Ishikawa (cell line): ENCODE measurements around the gene CXADR.

Source experiments
- CEBPB ChIP-seq: IDR thresholded peaks from 2 replicates; pipeline ENCODE4 v1.6.1; 2012
- CREB1 ChIP-seq: IDR thresholded peaks from 2 replicates; pipeline ENCODE4 v1.6.1; 2012; ENCODE audit warnings: low read depth
- EGR1 ChIP-seq: IDR thresholded peaks from 2 replicates; pipeline ENCODE4 v1.6.1; 2012
- EP300 ChIP-seq: IDR thresholded peaks from 2 replicates; pipeline ENCODE4 v1.6.1; 2012; ENCODE audit warnings: borderline replicate concordance
- FOXM1 ChIP-seq: IDR thresholded peaks from 2 replicates; pipeline ENCODE4 v1.6.1; 2012; ENCODE audit warnings: low read depth, borderline replicate concordance
- NFIC ChIP-seq: IDR thresholded peaks from 2 replicates; pipeline ENCODE4 v1.6.1; 2012
- RAD21 ChIP-seq: IDR thresholded peaks from 2 replicates; pipeline ENCODE4 v1.6.1; 2012; ENCODE audit warnings: low read depth
- TAF1 ChIP-seq: IDR thresholded peaks from 2 replicates; pipeline ENCODE4 v1.6.1; 2012; ENCODE audit warnings: low read depth, mild to moderate bottlenecking
- TCF12 ChIP-seq: IDR thresholded peaks from 2 replicates; pipeline ENCODE4 v1.6.1; 2012; ENCODE audit warnings: low read depth
- TEAD4 ChIP-seq: IDR thresholded peaks from 2 replicates; pipeline ENCODE4 v1.6.1; 2012
- YY1 ChIP-seq: IDR thresholded peaks from 2 replicates; pipeline ENCODE4 v1.6.1; 2012; ENCODE audit warnings: low read depth
- ZBTB7A ChIP-seq: IDR thresholded peaks from 2 replicates; pipeline ENCODE4 v1.6.1; 2012; ENCODE audit warnings: low read depth
- TF ChIP-seq, protein P1 (sequence below): IDR thresholded peaks from 2 replicates; pipeline ENCODE4 v1.6.1; 2012; ENCODE audit warnings: low read depth, mild to moderate bottlenecking
- TF ChIP-seq, protein P2 (sequence below): IDR thresholded peaks from 2 replicates; pipeline ENCODE4 v1.6.1; 2012
- TF ChIP-seq, protein P3 (sequence below): IDR thresholded peaks from 2 replicates; pipeline ENCODE4 v1.6.1; 2012

Gene CXADR

DNA sequence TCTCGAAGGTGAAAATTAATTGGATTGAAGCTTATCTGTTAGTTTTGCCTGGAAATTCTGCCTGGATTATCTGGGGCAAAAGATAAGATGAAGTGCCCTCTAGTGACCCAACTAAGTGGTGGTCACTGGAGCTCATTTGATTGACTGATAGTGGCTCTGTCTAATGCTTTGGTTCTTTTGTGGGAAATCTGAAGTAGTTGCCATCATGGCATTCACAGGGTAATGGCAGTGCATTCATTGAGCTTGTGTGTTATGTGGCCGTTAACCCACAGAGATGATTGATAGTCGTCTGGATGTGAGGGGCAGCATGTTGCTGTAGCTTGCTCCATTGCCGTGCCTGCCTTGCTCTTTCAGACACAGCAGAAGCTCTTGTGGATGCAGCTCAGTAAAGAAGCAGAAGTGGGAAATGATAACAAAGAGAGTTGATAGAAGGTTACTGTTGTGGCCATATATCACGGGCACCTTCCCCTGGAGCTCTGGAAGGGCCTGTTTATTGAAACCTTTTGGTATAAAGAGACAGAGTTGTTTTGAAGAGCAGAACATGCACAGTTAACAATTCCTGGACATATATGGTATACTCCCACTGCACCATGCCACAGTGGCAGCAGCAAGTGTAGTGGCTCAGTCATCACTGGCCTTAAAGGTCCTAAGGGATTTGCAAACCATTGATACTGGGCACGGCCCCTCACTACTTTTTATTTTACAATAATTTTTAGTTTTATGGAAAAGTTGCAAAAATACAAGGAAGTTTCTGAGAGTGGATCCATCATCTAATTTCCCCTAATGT, 42.0 kb downstream of the CXADR start:
- TF ChIP-seq RAD21 (peak; percentile 52), YY1 (no peak)

- TF ChIP-seq CREB1 (no peak), TCF12 (no peak), ZBTB7A (no peak), TEAD4 (no peak), NFIC (no peak), EGR1 (no peak), FOXM1 (no peak), YY1 (no peak), RAD21 (no peak), TAF1 (no peak), EP300 (no peak), CEBPB (no peak)
- TF ChIP-seq, protein P1, sequence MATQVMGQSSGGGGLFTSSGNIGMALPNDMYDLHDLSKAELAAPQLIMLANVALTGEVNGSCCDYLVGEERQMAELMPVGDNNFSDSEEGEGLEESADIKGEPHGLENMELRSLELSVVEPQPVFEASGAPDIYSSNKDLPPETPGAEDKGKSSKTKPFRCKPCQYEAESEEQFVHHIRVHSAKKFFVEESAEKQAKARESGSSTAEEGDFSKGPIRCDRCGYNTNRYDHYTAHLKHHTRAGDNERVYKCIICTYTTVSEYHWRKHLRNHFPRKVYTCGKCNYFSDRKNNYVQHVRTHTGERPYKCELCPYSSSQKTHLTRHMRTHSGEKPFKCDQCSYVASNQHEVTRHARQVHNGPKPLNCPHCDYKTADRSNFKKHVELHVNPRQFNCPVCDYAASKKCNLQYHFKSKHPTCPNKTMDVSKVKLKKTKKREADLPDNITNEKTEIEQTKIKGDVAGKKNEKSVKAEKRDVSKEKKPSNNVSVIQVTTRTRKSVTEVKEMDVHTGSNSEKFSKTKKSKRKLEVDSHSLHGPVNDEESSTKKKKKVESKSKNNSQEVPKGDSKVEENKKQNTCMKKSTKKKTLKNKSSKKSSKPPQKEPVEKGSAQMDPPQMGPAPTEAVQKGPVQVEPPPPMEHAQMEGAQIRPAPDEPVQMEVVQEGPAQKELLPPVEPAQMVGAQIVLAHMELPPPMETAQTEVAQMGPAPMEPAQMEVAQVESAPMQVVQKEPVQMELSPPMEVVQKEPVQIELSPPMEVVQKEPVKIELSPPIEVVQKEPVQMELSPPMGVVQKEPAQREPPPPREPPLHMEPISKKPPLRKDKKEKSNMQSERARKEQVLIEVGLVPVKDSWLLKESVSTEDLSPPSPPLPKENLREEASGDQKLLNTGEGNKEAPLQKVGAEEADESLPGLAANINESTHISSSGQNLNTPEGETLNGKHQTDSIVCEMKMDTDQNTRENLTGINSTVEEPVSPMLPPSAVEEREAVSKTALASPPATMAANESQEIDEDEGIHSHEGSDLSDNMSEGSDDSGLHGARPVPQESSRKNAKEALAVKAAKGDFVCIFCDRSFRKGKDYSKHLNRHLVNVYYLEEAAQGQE, result no peak
- TF ChIP-seq, protein P2, sequence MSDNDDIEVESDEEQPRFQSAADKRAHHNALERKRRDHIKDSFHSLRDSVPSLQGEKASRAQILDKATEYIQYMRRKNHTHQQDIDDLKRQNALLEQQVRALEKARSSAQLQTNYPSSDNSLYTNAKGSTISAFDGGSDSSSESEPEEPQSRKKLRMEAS, result no peak
- TF ChIP-seq, protein P3, sequence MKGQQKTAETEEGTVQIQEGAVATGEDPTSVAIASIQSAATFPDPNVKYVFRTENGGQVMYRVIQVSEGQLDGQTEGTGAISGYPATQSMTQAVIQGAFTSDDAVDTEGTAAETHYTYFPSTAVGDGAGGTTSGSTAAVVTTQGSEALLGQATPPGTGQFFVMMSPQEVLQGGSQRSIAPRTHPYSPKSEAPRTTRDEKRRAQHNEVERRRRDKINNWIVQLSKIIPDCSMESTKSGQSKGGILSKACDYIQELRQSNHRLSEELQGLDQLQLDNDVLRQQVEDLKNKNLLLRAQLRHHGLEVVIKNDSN, result no peak
Measured at GRCh38 chr21:17560377-17561025, 47.7 kb downstream of the CXADR start.

- TF ChIP-seq CEBPB (no peak), RAD21 (no peak), TEAD4 (no peak), FOXM1 (no peak), TCF12 (no peak)
- TF ChIP-seq, protein P3, result no peak
Measured at GRCh38 chr21:17570786-17571185, 57.9 kb downstream of the CXADR start.

GRCh38 chr21:17572431-17572830, 59.6 kb downstream of the CXADR start:
- TF ChIP-seq, protein P3, result no peak
- TF ChIP-seq YY1, result no peak
- no peak for TF ChIP-seq TAF1
- TF ChIP-seq ZBTB7A, result no peak
- TF ChIP-seq EGR1, result no peak
- TF ChIP-seq RAD21, result no peak

DNA sequence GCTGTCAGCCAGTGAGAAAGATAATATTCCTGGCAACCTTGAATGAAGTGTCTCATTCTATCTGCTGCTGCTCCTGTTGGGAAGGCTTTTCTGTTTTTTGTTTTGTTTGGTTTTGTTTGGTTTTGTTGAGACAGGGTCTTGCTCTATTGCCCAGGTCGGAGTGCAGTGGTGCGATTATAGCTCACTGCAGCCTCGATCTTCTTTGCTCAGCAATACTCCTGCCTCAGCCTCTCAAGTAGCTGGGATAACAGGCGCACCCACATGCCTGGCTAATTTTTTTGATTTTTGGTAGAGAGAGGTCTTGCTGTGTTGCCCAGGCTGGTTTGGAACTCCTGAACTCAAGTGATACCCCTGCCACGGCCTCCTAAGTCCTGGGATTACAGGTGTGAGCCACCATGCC, 62.2 kb downstream of the CXADR start:
- TF ChIP-seq, protein P1, result no peak
- TF ChIP-seq YY1, result no peak
- no peak for TF ChIP-seq CREB1
- TF ChIP-seq, protein P3, result no peak
- no peak for TF ChIP-seq TCF12
- no peak for TF ChIP-seq TEAD4
- TF ChIP-seq NFIC, result no peak
- no peak for TF ChIP-seq EGR1
- TF ChIP-seq ZBTB7A, result no peak
- no peak for TF ChIP-seq CEBPB
- TF ChIP-seq FOXM1, result no peak
- no peak for TF ChIP-seq EP300
- TF ChIP-seq TAF1, result no peak
